HEK293T (cell line): ENCODE data around the gene CCNK.

Experiments used
- ARNT ChIP-seq: fragments of 450-650 bp; IDR thresholded peaks from 2 replicates; pipeline ENCODE4 v1.6.1; 2017; ENCODE audit warnings: mild to moderate bottlenecking
- BHLHE40 ChIP-seq: fragments of 450-650 bp; IDR thresholded peaks from 2 replicates; pipeline ENCODE4 v1.6.1; 2016; ENCODE audit warnings: mild to moderate bottlenecking, moderate library complexity, borderline replicate concordance
- FOXA1 ChIP-seq: fragments of 450-650 bp; IDR thresholded peaks from 2 replicates; pipeline ENCODE4 v1.6.1; 2016; ENCODE audit warnings: mild to moderate bottlenecking
- FOXK2 ChIP-seq: fragments of 450-650 bp; IDR thresholded peaks from 2 replicates; pipeline ENCODE4 v1.6.1; 2016; ENCODE audit warnings: mild to moderate bottlenecking
- FOXM1 ChIP-seq: fragments of 450-650 bp; IDR thresholded peaks from 2 replicates; pipeline ENCODE4 v1.6.1; 2017; ENCODE audit warnings: mild to moderate bottlenecking, borderline replicate concordance
- SP1 ChIP-seq: fragments of 450-650 bp; IDR thresholded peaks from 2 replicates; pipeline ENCODE4 v1.6.1; 2017
- SUZ12 ChIP-seq: fragments of 450-650 bp; IDR thresholded peaks from 2 replicates; pipeline ENCODE4 v1.6.1; 2016; ENCODE audit warnings: mild to moderate bottlenecking
- TARDBP ChIP-seq: fragments of 450-650 bp; IDR thresholded peaks from 2 replicates; pipeline ENCODE4 v1.6.1; 2016
- ZNF384 ChIP-seq: fragments of 450-650 bp; IDR thresholded peaks from 2 replicates; pipeline ENCODE4 v1.6.1; 2016

GRCh38 chr14:99507860-99508640, 26.8 kb downstream of the CCNK start:
- TF ChIP-seq BHLHE40 (no peak), SP1 (no peak), TARDBP (no peak), FOXA1 (no peak), FOXK2 (no peak), ARNT (no peak), FOXM1 (no peak), SUZ12 (no peak), ZNF384 (no peak)
